ENCODE results near the gene HIP1R. TPM values are rescaled to one million over a fixed set of nuclear protein-coding genes. Genes with fewer than 3 reads are reported as not detected.

HIP1R gene
- total and polyA plus RNA-seq, 2 of the 13 experiments (the other 11 are each of a cell fraction or from before 2014, with no cell fraction given) = 18.4 to 25.5 TPM

- 0 out of 2 replicates have a peak, but pooled peaks have one; percentile 57 for TF ChIP-seq ZNF761 (CRISPR knock-in tag; conservative IDR thresholded peaks at IDR 0.05)
- TF ChIP-seq ZSCAN30 (CRISPR knock-in tag; IDR thresholded peaks at IDR 0.05) = no peak
- no peak for TF ChIP-seq ZMAT3 (CRISPR knock-in tag; conservative IDR thresholded peaks at IDR 0.05)
- TF ChIP-seq KAT8 (CRISPR knock-in tag; IDR thresholded peaks at IDR 0.05) = no peak
- no peak for TF ChIP-seq GFI1 (CRISPR knock-in tag; IDR thresholded peaks at IDR 0.05; ENCODE audit: borderline replicate concordance)
- TF ChIP-seq, protein P1, sequence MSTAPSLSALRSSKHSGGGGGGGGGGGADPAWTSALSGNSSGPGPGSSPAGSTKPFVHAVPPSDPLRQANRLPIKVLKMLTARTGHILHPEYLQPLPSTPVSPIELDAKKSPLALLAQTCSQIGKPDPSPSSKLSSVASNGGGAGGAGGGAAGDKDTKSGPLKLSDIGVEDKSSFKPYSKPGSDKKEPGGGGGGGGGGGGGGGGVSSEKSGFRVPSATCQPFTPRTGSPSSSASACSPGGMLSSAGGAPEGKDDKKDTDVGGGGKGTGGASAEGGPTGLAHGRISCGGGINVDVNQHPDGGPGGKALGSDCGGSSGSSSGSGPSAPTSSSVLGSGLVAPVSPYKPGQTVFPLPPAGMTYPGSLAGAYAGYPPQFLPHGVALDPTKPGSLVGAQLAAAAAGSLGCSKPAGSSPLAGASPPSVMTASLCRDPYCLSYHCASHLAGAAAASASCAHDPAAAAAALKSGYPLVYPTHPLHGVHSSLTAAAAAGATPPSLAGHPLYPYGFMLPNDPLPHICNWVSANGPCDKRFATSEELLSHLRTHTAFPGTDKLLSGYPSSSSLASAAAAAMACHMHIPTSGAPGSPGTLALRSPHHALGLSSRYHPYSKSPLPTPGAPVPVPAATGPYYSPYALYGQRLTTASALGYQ (CRISPR knock-in tag; IDR thresholded peaks at IDR 0.05) = no peak
- TF ChIP-seq, protein P2, sequence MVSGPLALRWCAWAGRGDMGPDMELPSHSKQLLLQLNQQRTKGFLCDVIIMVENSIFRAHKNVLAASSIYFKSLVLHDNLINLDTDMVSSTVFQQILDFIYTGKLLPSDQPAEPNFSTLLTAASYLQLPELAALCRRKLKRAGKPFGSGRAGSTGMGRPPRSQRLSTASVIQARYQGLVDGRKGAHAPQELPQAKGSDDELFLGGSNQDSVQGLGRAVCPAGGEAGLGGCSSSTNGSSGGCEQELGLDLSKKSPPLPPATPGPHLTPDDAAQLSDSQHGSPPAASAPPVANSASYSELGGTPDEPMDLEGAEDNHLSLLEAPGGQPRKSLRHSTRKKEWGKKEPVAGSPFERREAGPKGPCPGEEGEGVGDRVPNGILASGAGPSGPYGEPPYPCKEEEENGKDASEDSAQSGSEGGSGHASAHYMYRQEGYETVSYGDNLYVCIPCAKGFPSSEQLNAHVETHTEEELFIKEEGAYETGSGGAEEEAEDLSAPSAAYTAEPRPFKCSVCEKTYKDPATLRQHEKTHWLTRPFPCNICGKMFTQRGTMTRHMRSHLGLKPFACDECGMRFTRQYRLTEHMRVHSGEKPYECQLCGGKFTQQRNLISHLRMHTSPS (CRISPR knock-in tag; IDR thresholded peaks at IDR 0.05; ENCODE audit: low read depth) = 0 out of 2 replicates have a peak, but pooled peaks have one; percentile 10
- no peak for TF ChIP-seq ZBTB42 (CRISPR knock-in tag; IDR thresholded peaks at IDR 0.05)
- no peak for TF ChIP-seq FOXA3 (CRISPR knock-in tag; IDR thresholded peaks at IDR 0.05)
- no peak for TF ChIP-seq ZNF724P (CRISPR knock-in tag; IDR thresholded peaks at IDR 0.05; ENCODE audit: borderline replicate concordance)
- no peak for TF ChIP-seq ZNF460 (CRISPR knock-in tag; IDR thresholded peaks at IDR 0.05; ENCODE audit: borderline replicate concordance)
- no peak for TF ChIP-seq SMC3 (IDR thresholded peaks at IDR 0.05; ENCODE audit: low read length)
- TF ChIP-seq NFRKB (IDR thresholded peaks at IDR 0.05) = no peak
- 0 out of 2 replicates have a peak, but pooled peaks have one; percentile 23 for TF ChIP-seq HNF1B (CRISPR knock-in tag; IDR thresholded peaks at IDR 0.05)
- TF ChIP-seq MYC (CRISPR knock-in tag; IDR thresholded peaks at IDR 0.05; ENCODE audit: borderline replicate concordance) = peak; percentile 60; the same call in 1 of the 2 replicates
- TF ChIP-seq, protein P3, sequence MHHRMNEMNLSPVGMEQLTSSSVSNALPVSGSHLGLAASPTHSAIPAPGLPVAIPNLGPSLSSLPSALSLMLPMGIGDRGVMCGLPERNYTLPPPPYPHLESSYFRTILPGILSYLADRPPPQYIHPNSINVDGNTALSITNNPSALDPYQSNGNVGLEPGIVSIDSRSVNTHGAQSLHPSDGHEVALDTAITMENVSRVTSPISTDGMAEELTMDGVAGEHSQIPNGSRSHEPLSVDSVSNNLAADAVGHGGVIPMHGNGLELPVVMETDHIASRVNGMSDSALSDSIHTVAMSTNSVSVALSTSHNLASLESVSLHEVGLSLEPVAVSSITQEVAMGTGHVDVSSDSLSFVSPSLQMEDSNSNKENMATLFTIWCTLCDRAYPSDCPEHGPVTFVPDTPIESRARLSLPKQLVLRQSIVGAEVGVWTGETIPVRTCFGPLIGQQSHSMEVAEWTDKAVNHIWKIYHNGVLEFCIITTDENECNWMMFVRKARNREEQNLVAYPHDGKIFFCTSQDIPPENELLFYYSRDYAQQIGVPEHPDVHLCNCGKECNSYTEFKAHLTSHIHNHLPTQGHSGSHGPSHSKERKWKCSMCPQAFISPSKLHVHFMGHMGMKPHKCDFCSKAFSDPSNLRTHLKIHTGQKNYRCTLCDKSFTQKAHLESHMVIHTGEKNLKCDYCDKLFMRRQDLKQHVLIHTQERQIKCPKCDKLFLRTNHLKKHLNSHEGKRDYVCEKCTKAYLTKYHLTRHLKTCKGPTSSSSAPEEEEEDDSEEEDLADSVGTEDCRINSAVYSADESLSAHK (CRISPR knock-in tag; IDR thresholded peaks at IDR 0.05; ENCODE audit: borderline replicate concordance) = no peak
- TF ChIP-seq ZNF225 (CRISPR knock-in tag; IDR thresholded peaks at IDR 0.05) = no peak
- TF ChIP-seq ZNF737 (CRISPR knock-in tag; IDR thresholded peaks at IDR 0.05; ENCODE audit: borderline replicate concordance) = no peak
- no peak for TF ChIP-seq RFX1 (IDR thresholded peaks at IDR 0.05)
- TF ChIP-seq NRL (CRISPR knock-in tag; IDR thresholded peaks at IDR 0.05; ENCODE audit: borderline replicate concordance) = no peak
- no peak for TF ChIP-seq ZNF614 (CRISPR knock-in tag; IDR thresholded peaks at IDR 0.05; ENCODE audit: borderline replicate concordance)
Observed at GRCh38 chr12:122862872-122863701, 27.8 kb downstream of the HIP1R start (continued).

Measured in HepG2 (cell line).